ENCODE measurements around the gene RTEL1. TPM values are rescaled to one million over a fixed set of nuclear protein-coding genes. Genes with fewer than 3 reads are reported as not detected.

The RTEL1 gene
- total RNA-seq, 4 donors from 2014 or later, result 10.2 to 34.4 (median 21.6) TPM

- no peak for ATAC-seq (ENCODE audit: low FRiP score)
- TF ChIP-seq CTCF (IDR thresholded peaks at IDR 0.05), result no peak
These were observed 23.6 kb downstream of the RTEL1 start for GRCh38 chr20:63681609-63682142.

DNA sequence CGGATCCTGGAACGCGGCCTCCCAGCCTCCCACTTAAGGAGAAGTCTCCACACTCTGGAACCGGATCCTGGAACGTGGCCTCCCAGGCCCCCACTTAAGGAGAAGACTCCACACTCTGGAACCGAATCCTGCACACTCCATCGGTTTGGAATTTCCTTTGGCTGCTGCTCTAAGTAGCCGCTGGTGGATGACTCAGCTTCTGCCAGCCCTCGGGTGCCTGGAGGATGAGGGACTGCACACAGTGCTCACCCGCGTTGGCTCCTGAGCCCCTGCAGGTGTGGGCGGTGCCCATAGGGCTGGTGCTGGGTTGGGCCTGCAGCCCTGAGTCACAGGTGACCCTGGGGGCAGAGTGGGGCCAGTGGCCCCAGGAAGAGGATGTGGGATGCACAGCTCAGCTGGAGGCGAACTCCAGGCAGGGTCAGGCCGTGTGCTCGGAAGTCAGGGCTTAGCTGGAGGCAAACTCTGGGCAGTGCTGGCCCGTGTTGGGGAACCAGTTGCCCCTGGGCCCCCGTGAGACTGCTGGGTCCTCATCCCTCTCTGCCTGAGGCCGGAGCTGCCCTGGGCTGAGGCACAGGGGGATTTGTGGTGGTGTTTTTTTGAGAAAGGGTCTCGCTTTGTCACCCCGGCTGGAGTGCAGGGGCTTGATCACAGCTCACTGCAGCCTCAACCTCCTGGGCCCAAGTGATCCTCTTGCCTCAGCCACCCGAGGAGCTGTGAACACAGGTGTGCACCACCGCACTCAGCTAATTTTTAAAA lies 24.4 kb downstream of the RTEL1 start:
- ATAC-seq (ENCODE audit: low FRiP score) (peak; percentile 92), DNase-seq (ENCODE audit: low spot score) (peak; percentile 52)
- TF ChIP-seq CTCF (IDR thresholded peaks at IDR 0.05), result no peak

More at GRCh38 chr20:63681609-63682142, 23.6 kb downstream of the RTEL1 start:
- DNase-seq (ENCODE audit: low spot score), result no peak

DNA sequence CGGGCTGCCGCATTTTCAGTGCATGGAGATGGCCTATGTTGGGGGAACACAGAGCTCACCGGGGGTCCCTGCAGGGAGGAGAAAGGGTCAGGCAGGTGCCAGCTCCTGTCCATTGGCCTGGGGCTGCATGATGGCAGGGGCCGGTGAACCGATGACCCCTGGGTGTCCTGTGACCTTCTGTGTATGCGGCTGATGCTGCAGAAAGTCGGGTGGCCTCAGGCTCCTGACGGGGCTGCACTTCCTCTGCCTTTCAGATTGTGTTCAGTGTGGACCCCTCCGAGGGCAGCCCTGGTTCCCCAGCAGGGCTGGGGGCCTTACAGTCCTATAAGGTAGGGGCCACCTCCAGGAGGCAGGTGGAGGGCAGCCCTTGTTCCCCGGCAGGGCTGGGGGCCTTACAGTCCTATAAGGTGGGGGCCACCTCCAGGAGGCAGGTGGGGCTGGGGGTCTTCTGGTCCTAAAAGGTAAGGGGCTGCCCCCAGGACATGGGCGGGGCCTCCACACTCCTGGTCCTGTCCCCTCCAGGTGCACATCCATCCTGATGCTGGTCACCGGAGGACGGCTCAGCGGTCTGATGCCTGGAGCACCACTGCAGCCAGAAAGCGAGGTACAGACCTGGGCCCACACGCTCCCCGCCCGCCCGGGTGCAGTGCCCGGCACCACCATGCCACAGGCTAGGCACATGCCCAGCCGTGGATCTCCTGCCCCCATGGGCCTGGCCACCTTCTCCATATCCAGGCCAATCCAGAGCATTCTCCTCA lies 27.3 kb downstream of the RTEL1 start:
- DNase-seq (ENCODE audit: low spot score) (no peak), ATAC-seq (ENCODE audit: low FRiP score) (no peak)
- no peak for TF ChIP-seq CTCF (IDR thresholded peaks at IDR 0.05)

DNA sequence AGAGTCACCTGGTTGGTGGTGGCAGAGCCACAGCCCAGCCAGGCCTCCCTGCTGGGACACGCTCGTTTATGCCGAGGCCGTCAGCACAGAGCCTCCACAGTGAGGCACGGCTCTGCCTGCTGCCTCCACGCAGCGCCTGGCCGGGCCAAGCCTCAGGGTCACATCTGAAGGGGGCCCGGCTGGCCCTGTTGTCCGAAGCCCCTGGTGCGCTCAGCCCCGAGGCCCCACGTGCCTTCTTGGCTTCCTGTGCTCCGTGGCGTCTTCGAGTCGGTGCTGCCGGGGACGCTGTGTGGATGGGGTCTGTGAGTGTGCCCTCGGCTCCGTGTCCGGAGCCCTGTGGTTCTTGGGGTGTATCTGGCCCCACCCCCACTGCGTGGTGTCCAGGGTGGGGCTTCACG lies 28.0 kb downstream of the RTEL1 start:
- no peak for TF ChIP-seq CTCF (IDR thresholded peaks at IDR 0.05)
- ATAC-seq (ENCODE audit: low FRiP score), result no peak
- no peak for DNase-seq (ENCODE audit: low spot score)

GRCh38 chr20:63686492-63687321 lies 28.6 kb downstream of the RTEL1 start:
- ATAC-seq (ENCODE audit: low FRiP score) (peak; percentile 69), DNase-seq (ENCODE audit: low spot score) (peak; percentile 57)
- no peak for TF ChIP-seq CTCF (IDR thresholded peaks at IDR 0.05)

DNA sequence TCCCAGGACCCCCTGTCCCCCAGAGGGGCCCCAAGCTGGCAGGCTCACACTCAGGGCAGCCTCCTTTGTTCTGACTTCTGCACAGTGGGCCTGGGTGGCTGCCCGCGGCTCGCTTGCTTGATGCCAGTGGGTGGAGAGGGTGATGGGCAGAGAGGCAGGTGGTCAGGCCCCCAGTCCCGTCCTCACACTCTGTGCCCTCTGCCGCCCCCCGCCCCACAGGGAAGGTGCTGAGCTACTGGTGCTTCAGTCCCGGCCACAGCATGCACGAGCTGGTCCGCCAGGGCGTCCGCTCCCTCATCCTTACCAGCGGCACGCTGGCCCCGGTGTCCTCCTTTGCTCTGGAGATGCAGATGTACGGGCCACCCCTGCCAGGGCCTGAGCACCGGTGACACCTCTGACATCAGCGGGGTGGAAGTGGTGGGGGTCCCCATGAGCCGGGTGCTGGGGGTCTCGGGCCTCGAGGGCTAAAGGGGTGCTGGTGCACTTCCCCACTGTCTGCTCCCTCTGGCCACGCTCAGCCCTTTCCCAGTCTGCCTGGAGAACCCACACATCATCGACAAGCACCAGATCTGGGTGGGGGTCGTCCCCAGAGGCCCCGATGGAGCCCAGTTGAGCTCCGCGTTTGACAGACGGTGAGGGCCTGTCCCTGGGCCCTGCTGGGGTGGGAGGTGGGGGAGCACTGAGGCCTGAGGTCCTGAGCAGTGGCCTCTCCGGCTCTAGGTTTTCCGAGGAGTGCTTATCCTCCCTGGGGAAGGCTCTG lies 29.5 kb downstream of the RTEL1 start:
- DNase-seq (ENCODE audit: low spot score) (no peak), ATAC-seq (ENCODE audit: low FRiP score) (no peak)
- no peak for TF ChIP-seq CTCF (IDR thresholded peaks at IDR 0.05)
